Measurements from ENCODE around the gene ELOVL2.
"Not testable (repeated sequence)": the region's sequence is repeated elsewhere in the genome, so short reads cannot be mapped to it uniquely, and the experiment has no call there.

The ELOVL2 gene

DNA sequence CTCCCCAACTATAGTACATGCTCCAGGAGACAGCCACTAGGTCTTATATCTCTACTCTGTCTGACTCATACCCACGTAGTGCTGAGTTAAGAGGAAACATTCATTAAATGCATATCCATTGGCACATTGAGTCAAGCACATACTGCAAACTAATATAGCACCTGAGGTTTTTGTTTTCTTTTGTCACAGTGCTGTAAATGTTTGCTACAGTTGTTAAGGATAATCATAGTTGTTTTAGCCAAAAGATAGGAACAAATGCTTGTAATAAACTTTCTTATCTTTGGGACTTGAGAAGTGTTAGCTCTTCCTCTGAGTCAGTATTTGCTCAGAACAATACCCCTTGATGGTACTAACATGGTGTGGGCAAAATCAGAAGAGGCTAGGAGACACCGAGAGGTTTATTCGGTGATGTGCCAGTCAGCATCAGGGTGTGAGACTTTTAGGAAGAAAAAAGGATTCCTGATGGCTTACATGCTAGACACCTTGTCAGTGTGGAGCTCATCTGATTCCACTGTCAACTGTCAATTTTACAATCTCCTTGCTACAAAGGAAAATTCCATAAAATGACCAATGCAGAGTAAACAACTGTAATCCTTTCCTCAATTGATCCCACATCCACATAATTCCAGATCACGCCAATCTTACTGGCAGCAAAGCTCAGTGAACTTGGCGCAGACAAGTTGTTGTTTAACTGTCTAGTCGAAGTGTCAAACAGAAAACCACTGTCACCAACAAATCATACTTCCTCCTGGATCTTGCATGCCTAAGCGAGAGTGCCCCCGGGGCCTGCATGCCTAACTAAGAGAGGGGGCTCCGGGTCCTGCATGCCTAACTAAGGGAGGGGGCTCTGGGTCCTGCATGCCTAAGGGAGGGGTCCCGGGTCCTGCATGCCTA, 36.1 kb downstream of the ELOVL2 start:
- no peaks in the 10 kb centered on the region for H3K4me1 ChIP-seq
- no peaks in the 10 kb centered on the region for H3K36me3 ChIP-seq
- no peak overlapping the region for H3K27ac ChIP-seq
- no peak for TF ChIP-seq CTCF (IDR thresholded peaks at IDR 0.05)
- H3K9me3 ChIP-seq = no peaks in the 10 kb centered on the region
- H3K4me3 ChIP-seq = no peak overlapping the region
- intact Hi-C loops (cut with DNase I; ENCODE audit: low total_unique reads) = no loop called here
- DNase-seq = no peak
- H3K27me3 ChIP-seq = peaks cover 0 to 4% of the 10 kb centered on the region in 2 donors

GRCh38 chr6:11006061-11006460, 38.0 kb downstream of the ELOVL2 start:
- no peak for DNase-seq
- H3K4me3 ChIP-seq = no peak overlapping the region
- no peak overlapping the region for H3K27ac ChIP-seq
- no peak for TF ChIP-seq CTCF (IDR thresholded peaks at IDR 0.05)
- no peaks in the 10 kb centered on the region for H3K36me3 ChIP-seq
- H3K4me1 ChIP-seq = no peaks in the 10 kb centered on the region
- H3K9me3 ChIP-seq = no peaks in the 10 kb centered on the region
- intact Hi-C loops (cut with DNase I; ENCODE audit: low total_unique reads) = no loop called here
- peaks cover 0 to 4% of the 10 kb centered on the region in 2 donors for H3K27me3 ChIP-seq

GRCh38 chr6:11003297-11003696, 40.8 kb downstream of the ELOVL2 start:
- DNase-seq; H3K36me3 ChIP-seq; intact Hi-C loops (cut with DNase I; ENCODE audit: low total_unique reads): not testable (repeated sequence)

DNA sequence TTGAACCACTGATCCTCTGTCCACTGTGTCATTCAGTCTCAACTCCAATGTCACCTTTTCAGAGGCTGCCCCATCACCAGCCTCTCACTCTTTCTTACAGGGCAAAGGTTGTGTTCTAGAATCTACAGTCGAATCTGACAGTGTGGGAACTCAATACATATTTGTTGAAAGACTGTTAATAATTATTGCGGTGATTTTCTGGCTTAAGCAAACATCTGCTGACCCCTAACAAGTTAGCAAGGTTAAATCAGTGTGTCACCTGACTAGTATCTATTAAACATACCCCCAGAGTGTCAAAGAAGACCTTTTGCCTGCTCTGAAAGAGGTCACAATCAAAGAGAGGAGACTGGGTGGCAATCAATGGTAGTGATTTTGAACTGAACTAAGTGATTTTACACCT, 41.9 kb downstream of the ELOVL2 start:
- TF ChIP-seq CTCF (IDR thresholded peaks at IDR 0.05) = no peak
- no peak for DNase-seq
- intact Hi-C loops (cut with DNase I; ENCODE audit: low total_unique reads) = no loop called here
- Histone ChIP-seq H3K36me3 (no peaks in the 10 kb centered on the region), H3K27ac (no peak overlapping the region), H3K4me1 (peaks cover 0 to 7% (median 3%) of the 10 kb centered on the region in 4 donors), H3K9me3 (no peaks in the 10 kb centered on the region), H3K27me3 (no peaks in the 10 kb centered on the region), H3K4me3 (no peak overlapping the region)

More at GRCh38 chr6:11003297-11003696, 40.8 kb downstream of the ELOVL2 start:
- not testable (repeated sequence) for H3K4me1 ChIP-seq, H3K27me3 ChIP-seq, H3K27ac ChIP-seq, H3K4me3 ChIP-seq, H3K9me3 ChIP-seq

- Histone ChIP-seq H3K27ac (no peak overlapping the region), H3K4me1 (peaks cover 0 to 7% (median 3%) of the 10 kb centered on the region in 4 donors), H3K4me3 (no peak overlapping the region), H3K36me3 (no peaks in the 10 kb centered on the region), H3K9me3 (no peaks in the 10 kb centered on the region), H3K27me3 (no peaks in the 10 kb centered on the region)
- no peak for TF ChIP-seq CTCF (IDR thresholded peaks at IDR 0.05)
- DNase-seq = no peak
- intact Hi-C loops (cut with DNase I; ENCODE audit: low total_unique reads) = no loop called here
Measured at GRCh38 chr6:10999994-11000393, 44.1 kb downstream of the ELOVL2 start.

GRCh38 chr6:10995114-10995707, 48.9 kb downstream of the ELOVL2 start:
- no peaks in the 10 kb centered on the region for H3K9me3 ChIP-seq
- no peaks in the 10 kb centered on the region for H3K27me3 ChIP-seq
- no peaks in the 10 kb centered on the region for H3K36me3 ChIP-seq
- no peak for TF ChIP-seq CTCF (IDR thresholded peaks at IDR 0.05)
- H3K4me1 ChIP-seq = peaks cover 0 to 7% (median 3%) of the 10 kb centered on the region in 4 donors
- intact Hi-C loops (cut with DNase I; ENCODE audit: low total_unique reads) = no loop called here
- no peak for DNase-seq
- H3K27ac ChIP-seq = no peak overlapping the region
- H3K4me3 ChIP-seq = no peak overlapping the region

Measured in tibial artery (tissue), 4 donors.